Neural cell (in vitro differentiated cells): ENCODE measurements around the gene ZFYVE19. TPM values are rescaled to one million over a fixed set of nuclear protein-coding genes. Genes with fewer than 3 reads are reported as not detected.

Experiments
- H2AFZ ChIP-seq: fragments of 200-600, 300-800 bp; sonication (generic), shearing (Covaris generic); 2 replicates; pipeline ENCODE4 v1.6.0; 2014; ENCODE audit warnings: low read depth, mild to moderate bottlenecking, antibody characterized with exemption, low read length, moderate library complexity
- H3F3A ChIP-seq: fragments of 200-600 bp; shearing (Covaris generic); 2 replicates; pipeline ENCODE4 v1.6.1; 2016; ENCODE audit warnings: mild to moderate bottlenecking, moderate library complexity, mixed read lengths, antibody characterized with exemption, low read length; ENCODE audit not compliant: insufficient read depth, poor library complexity, severe bottlenecking
- H3K27ac ChIP-seq: fragments of 200-600, 300-800 bp; sonication (generic), shearing (Covaris generic); 2 replicates; pipeline ENCODE4 v1.5.1; 2014; ENCODE audit warnings: mild to moderate bottlenecking, low read length, moderate library complexity
- H3K27me3 ChIP-seq: fragments of 300-800, 200-600 bp; sonication (generic), shearing (Covaris generic); 2 replicates; pipeline ENCODE4 v1.6.0; 2014; ENCODE audit warnings: mild to moderate bottlenecking, low read depth, low read length, moderate library complexity; ENCODE audit not compliant: insufficient read depth
- H3K36me3 ChIP-seq: fragments of 300-800, 200-600 bp; sonication (generic), shearing (Covaris generic); 2 replicates; pipeline ENCODE4 v1.5.1; 2014; ENCODE audit warnings: mild to moderate bottlenecking, antibody characterized with exemption, low read length, moderate library complexity; ENCODE audit not compliant: insufficient read depth
- H3K4me2 ChIP-seq: fragments of 300-800, 200-600 bp; sonication (generic), shearing (Covaris generic); 2 replicates; pipeline ENCODE4 v1.6.0; 2014; ENCODE audit warnings: mild to moderate bottlenecking, low read length
- H3K4me3 ChIP-seq: fragments of 300-800, 200-600 bp; sonication (generic), shearing (Covaris generic); 2 replicates; pipeline ENCODE4 v1.5.1; 2014; ENCODE audit warnings: mild to moderate bottlenecking, low read length, moderate library complexity
- H3K79me2 ChIP-seq: fragments of 200-600 bp; shearing (Covaris generic); replicated peaks from 2 replicates; pipeline ENCODE4 v1.6.0; 2014; ENCODE audit warnings: mild to moderate bottlenecking, low read length, moderate library complexity; ENCODE audit not compliant: insufficient read depth
- H3K9ac ChIP-seq: fragments of 300-800, 200-600 bp; sonication (generic), shearing (Covaris generic); 2 replicates; pipeline ENCODE4 v1.6.1; 2016; ENCODE audit warnings: mild to moderate bottlenecking, low read length, mixed read lengths
- H3K9me2 ChIP-seq: fragments of 200-600 bp; shearing (Covaris generic); 2 replicates; pipeline ENCODE4 v1.6.1; 2016; ENCODE audit warnings: mild to moderate bottlenecking, low read length, mixed read lengths; ENCODE audit not compliant: insufficient read depth
- H3K9me3 ChIP-seq: fragments of 200-600, 300-800 bp; sonication (generic), shearing (Covaris generic); 2 replicates; pipeline ENCODE4 v1.6.1; 2016; ENCODE audit warnings: mild to moderate bottlenecking, mixed run types, low read length, moderate library complexity, mixed read lengths
- H4K20me1 ChIP-seq: fragments of 200-600 bp; shearing (Covaris generic); 2 replicates; pipeline ENCODE4 v1.6.1; 2016; ENCODE audit warnings: mild to moderate bottlenecking, mixed run types; ENCODE audit not compliant: insufficient read depth
- CTCF ChIP-seq: fragments of 450-650 bp; IDR thresholded peaks from 2 replicates; pipeline ENCODE4 v1.5.1; 2014; ENCODE audit warnings: antibody characterized with exemption, mild to moderate bottlenecking, moderate library complexity; ENCODE audit not compliant: poor library complexity, severe bottlenecking
- EP300 ChIP-seq: fragments of 450-650 bp; conservative IDR thresholded peaks from 2 replicates; pipeline ENCODE4 v1.6.1; 2014; ENCODE audit warnings: antibody characterized with exemption, mild to moderate bottlenecking, moderate library complexity; ENCODE audit not compliant: poor library complexity, severe bottlenecking
- EZH2 ChIP-seq: fragments of 200-600, 300-800 bp; shearing (Covaris generic), sonication (generic); IDR thresholded peaks from 2 replicates; pipeline ENCODE4 v1.6.1; 2014; ENCODE audit warnings: antibody characterized with exemption, low read length, borderline replicate concordance, mild to moderate bottlenecking; ENCODE audit not compliant: insufficient read depth, poor library complexity, severe bottlenecking
- MXI1 ChIP-seq: fragments of 450-650 bp; conservative IDR thresholded peaks from 2 replicates; pipeline ENCODE4 v1.6.1; 2014; ENCODE audit warnings: antibody characterized with exemption, mild to moderate bottlenecking; ENCODE audit not compliant: poor library complexity, severe bottlenecking
- POLR2AphosphoS5 ChIP-seq: IDR thresholded peaks from 2 replicates; pipeline ENCODE4 v1.6.1; 2012
- RAD21 ChIP-seq: fragments of 450-650 bp; conservative IDR thresholded peaks from 2 replicates; pipeline ENCODE4 v1.6.1; 2014; ENCODE audit warnings: antibody characterized with exemption, mild to moderate bottlenecking, moderate library complexity
- REST ChIP-seq: IDR thresholded peaks from 2 replicates; pipeline ENCODE4 v1.6.1; 2012; ENCODE audit warnings: borderline replicate concordance
- SMC3 ChIP-seq: fragments of 450-650 bp; conservative IDR thresholded peaks from 2 replicates; pipeline ENCODE4 v1.6.1; 2014; ENCODE audit warnings: antibody characterized with exemption, mild to moderate bottlenecking, moderate library complexity; ENCODE audit not compliant: poor library complexity
- TAF1 ChIP-seq: IDR thresholded peaks from 2 replicates; pipeline ENCODE4 v1.6.1; 2012; ENCODE audit warnings: low read depth
- polyA plus RNA-seq: library from polyadenylated mRNA; depleted of rRNA; stranded (reverse); fragments of >200 nt; gene quantifications from 2 replicates; pipeline ENCODE4 v1.2.3, GENCODE V29; 2014

ZFYVE19 gene
- polyA plus RNA-seq, 1 donor from 2014 or later: 48.2 TPM

- no peak overlapping the region for H2AFZ ChIP-seq
These were observed 48.9 kb downstream of the ZFYVE19 start for GRCh38 chr15:40855706-40856234.

GRCh38 chr15:40856746-40857145 is 49.9 kb downstream of the ZFYVE19 start:
- H3K79me2 ChIP-seq: no peaks in the 10 kb centered on the region
- H3K4me3 ChIP-seq: no peak overlapping the region
- no peaks in the 10 kb centered on the region for H3K9me2 ChIP-seq
- no peak overlapping the region for H3K27ac ChIP-seq
- H3K9me3 ChIP-seq: no peaks in the 10 kb centered on the region
- no peaks in the 10 kb centered on the region for H4K20me1 ChIP-seq
- TF ChIP-seq RAD21 (no peak), EZH2 (no peak), POLR2AphosphoS5 (no peak), CTCF (no peak), TAF1 (no peak), SMC3 (no peak), MXI1 (no peak), EP300 (no peak), REST (no peak)
- no peak overlapping the region for H3K9ac ChIP-seq
- H2AFZ ChIP-seq: no peak overlapping the region
- no peaks in the 10 kb centered on the region for H3K27me3 ChIP-seq
- no peaks in the 10 kb centered on the region for H3K36me3 ChIP-seq
- H3K4me2 ChIP-seq: no peak overlapping the region
- no peaks in the 10 kb centered on the region for H3F3A ChIP-seq

More at GRCh38 chr15:40855706-40856234, 48.9 kb downstream of the ZFYVE19 start:
- Histone ChIP-seq H3K4me3 (no peak overlapping the region), H3K9me3 (no peaks in the 10 kb centered on the region), H3K9me2 (no peaks in the 10 kb centered on the region), H3K4me2 (no peak overlapping the region), H3K27ac (no peak overlapping the region), H3K9ac (no peak overlapping the region), H3F3A (no peaks in the 10 kb centered on the region), H4K20me1 (no peaks in the 10 kb centered on the region), H3K79me2 (no peaks in the 10 kb centered on the region), H3K27me3 (no peaks in the 10 kb centered on the region), H3K36me3 (no peaks in the 10 kb centered on the region)
- TF ChIP-seq MXI1 (no peak), EZH2 (no peak), EP300 (no peak), RAD21 (no peak)
